ENCODE results near the gene ZW10.
"Not testable (repeated sequence)": the region's sequence is repeated elsewhere in the genome, so short reads cannot be mapped to it uniquely, and the experiment has no call there.

Gene ZW10

GRCh38 chr11:113722934-113723333 is 50.6 kb downstream of the ZW10 start:
- Histone ChIP-seq H3K4me3 (ENCODE audit: insufficient read depth in 1 of 2, low read depth in 1 of 2, low read length in 2 of 2) (no peak overlapping the region), H4K8ac (ENCODE audit: low read length) (no peak overlapping the region), H2BK120ac (ENCODE audit: low read depth, low read length) (no peak overlapping the region), H2AFZ (ENCODE audit: low read depth, low read length) (no peak overlapping the region), H4K91ac (ENCODE audit: low read length) (no peak overlapping the region), H2AK5ac (ENCODE audit: low read length, severe bottlenecking) (no peak overlapping the region), H3K4me1 (ENCODE audit: control insufficient read depth, insufficient read depth, low read depth, low read length) (no peaks in the 10 kb centered on the region), H3K79me1 (replicated peaks; ENCODE audit: low read length, poor library complexity, severe bottlenecking) (no peaks in the 10 kb centered on the region), H3K4me2 (ENCODE audit: low read length, poor library complexity, severe bottlenecking) (no peak overlapping the region), H3K27ac (ENCODE audit: low read length, poor library complexity, severe bottlenecking) (no peak overlapping the region), H2BK12ac (ENCODE audit: low read length in 2 of 2) (no peak overlapping the region), H3K9me3 (ENCODE audit: control insufficient read depth, low read length) (no peaks in the 10 kb centered on the region), H3K4ac (ENCODE audit: low read depth in 1 of 2, low read length in 2 of 2) (no peak overlapping the region), H2BK5ac (ENCODE audit: low read depth, low read length, poor library complexity, severe bottlenecking) (no peak overlapping the region), H3K23ac (ENCODE audit: low read length in 2 of 2) (no peak overlapping the region), H3K18ac (ENCODE audit: low read depth in 1 of 2, low read length in 2 of 2) (no peak overlapping the region), H3K36me3 (ENCODE audit: control insufficient read depth in 1 of 2, insufficient read depth in 2 of 2, low read depth in 1 of 2, low read length in 2 of 2) (peaks cover 0 to 6% of the 10 kb centered on the region in 2 experiments), H3K9ac (ENCODE audit: low read length) (no peak overlapping the region), H3K27me3 (ENCODE audit: control insufficient read depth in 1 of 2, insufficient read depth in 1 of 2, low read length in 2 of 2) (no peaks in the 10 kb centered on the region), H2BK15ac (ENCODE audit: low read depth, poor library complexity, severe bottlenecking) (no peak overlapping the region), H3K14ac (ENCODE audit: low read length in 2 of 2) (no peak overlapping the region)
- 75% methylated on average over 3 of the region's 3 CpGs for WGBS
- no peak for DNase-seq

GRCh38 chr11:113722221-113722620 is 51.3 kb downstream of the ZW10 start:
- no peak overlapping the region for H3K4me2 ChIP-seq (ENCODE audit: low read length, poor library complexity, severe bottlenecking)
- no peak overlapping the region for H3K18ac ChIP-seq (ENCODE audit: low read depth in 1 of 2, low read length in 2 of 2)
- no peak overlapping the region for H4K91ac ChIP-seq (ENCODE audit: low read length)
- H2BK12ac ChIP-seq (ENCODE audit: low read length in 2 of 2) = no peak overlapping the region
- no peak overlapping the region for H2AK5ac ChIP-seq (ENCODE audit: low read length, severe bottlenecking)
- no peaks in the 10 kb centered on the region for H3K79me1 ChIP-seq (replicated peaks; ENCODE audit: low read length, poor library complexity, severe bottlenecking)
- no peak overlapping the region for H3K23ac ChIP-seq (ENCODE audit: low read length in 2 of 2)
- H3K4ac ChIP-seq (ENCODE audit: low read depth in 1 of 2, low read length in 2 of 2) = no peak overlapping the region
- no peak for DNase-seq
- H3K14ac ChIP-seq (ENCODE audit: low read length in 2 of 2) = no peak overlapping the region
- no peak overlapping the region for H2BK5ac ChIP-seq (ENCODE audit: low read depth, low read length, poor library complexity, severe bottlenecking)
- H3K4me3 ChIP-seq (ENCODE audit: insufficient read depth in 1 of 2, low read depth in 1 of 2, low read length in 2 of 2) = no peak overlapping the region
- no peaks in the 10 kb centered on the region for H3K27me3 ChIP-seq (ENCODE audit: control insufficient read depth in 1 of 2, insufficient read depth in 1 of 2, low read length in 2 of 2)
- H2BK120ac ChIP-seq (ENCODE audit: low read depth, low read length) = no peak overlapping the region
- peaks cover 0 to 6% of the 10 kb centered on the region in 2 experiments for H3K36me3 ChIP-seq (ENCODE audit: control insufficient read depth in 1 of 2, insufficient read depth in 2 of 2, low read depth in 1 of 2, low read length in 2 of 2)
- H4K8ac ChIP-seq (ENCODE audit: low read length) = no peak overlapping the region
- 100% methylated on average over 4 of the region's 4 CpGs for WGBS
- H3K27ac ChIP-seq (ENCODE audit: low read length, poor library complexity, severe bottlenecking) = no peak overlapping the region
- no peak overlapping the region for H2BK15ac ChIP-seq (ENCODE audit: low read depth, poor library complexity, severe bottlenecking)
- no peaks in the 10 kb centered on the region for H3K4me1 ChIP-seq (ENCODE audit: control insufficient read depth, insufficient read depth, low read depth, low read length)
- H2AFZ ChIP-seq (ENCODE audit: low read depth, low read length) = no peak overlapping the region
- H3K9ac ChIP-seq (ENCODE audit: low read length) = no peak overlapping the region
- no peaks in the 10 kb centered on the region for H3K9me3 ChIP-seq (ENCODE audit: control insufficient read depth, low read length)

GRCh38 chr11:113721462-113722066 is 51.9 kb downstream of the ZW10 start:
- H3K4me2 ChIP-seq (ENCODE audit: low read length, poor library complexity, severe bottlenecking) = no peak overlapping the region
- no peaks in the 10 kb centered on the region for H3K9me3 ChIP-seq (ENCODE audit: control insufficient read depth, low read length)
- no peak overlapping the region for H3K23ac ChIP-seq (ENCODE audit: low read length in 2 of 2)
- WGBS = 97% methylated on average over 3 of the region's 3 CpGs
- H3K36me3 ChIP-seq (ENCODE audit: control insufficient read depth in 1 of 2, insufficient read depth in 2 of 2, low read depth in 1 of 2, low read length in 2 of 2) = peaks cover 0 to 6% of the 10 kb centered on the region in 2 experiments
- no peak overlapping the region for H3K9ac ChIP-seq (ENCODE audit: low read length)
- no peak overlapping the region for H2BK15ac ChIP-seq (ENCODE audit: low read depth, poor library complexity, severe bottlenecking)
- no peak overlapping the region for H3K14ac ChIP-seq (ENCODE audit: low read length in 2 of 2)
- DNase-seq = no peak
- no peak overlapping the region for H4K91ac ChIP-seq (ENCODE audit: low read length)
- H2BK120ac ChIP-seq (ENCODE audit: low read depth, low read length) = no peak overlapping the region
- H3K27ac ChIP-seq (ENCODE audit: low read length, poor library complexity, severe bottlenecking) = no peak overlapping the region
- H3K4me3 ChIP-seq (ENCODE audit: insufficient read depth in 1 of 2, low read depth in 1 of 2, low read length in 2 of 2) = no peak overlapping the region
- no peak overlapping the region for H2AFZ ChIP-seq (ENCODE audit: low read depth, low read length)
- no peaks in the 10 kb centered on the region for H3K4me1 ChIP-seq (ENCODE audit: control insufficient read depth, insufficient read depth, low read depth, low read length)
- no peak overlapping the region for H2AK5ac ChIP-seq (ENCODE audit: low read length, severe bottlenecking)
- H3K79me1 ChIP-seq (replicated peaks; ENCODE audit: low read length, poor library complexity, severe bottlenecking) = no peaks in the 10 kb centered on the region
- H3K18ac ChIP-seq (ENCODE audit: low read depth in 1 of 2, low read length in 2 of 2) = no peak overlapping the region
- no peak overlapping the region for H2BK5ac ChIP-seq (ENCODE audit: low read depth, low read length, poor library complexity, severe bottlenecking)
- no peak overlapping the region for H3K4ac ChIP-seq (ENCODE audit: low read depth in 1 of 2, low read length in 2 of 2)
- H4K8ac ChIP-seq (ENCODE audit: low read length) = no peak overlapping the region
- no peaks in the 10 kb centered on the region for H3K27me3 ChIP-seq (ENCODE audit: control insufficient read depth in 1 of 2, insufficient read depth in 1 of 2, low read length in 2 of 2)
- no peak overlapping the region for H2BK12ac ChIP-seq (ENCODE audit: low read length in 2 of 2)

- 91% methylated on average over 2 of the region's 3 CpGs for WGBS
- not testable (repeated sequence) for H4K91ac ChIP-seq (ENCODE audit: low read length)
These were observed 53.0 kb downstream of the ZW10 start for GRCh38 chr11:113720478-113720877.

More at GRCh38 chr11:113720478-113720877, 53.0 kb downstream of the ZW10 start:
- not testable (repeated sequence) for H3K79me1 ChIP-seq (replicated peaks; ENCODE audit: low read length, poor library complexity, severe bottlenecking); H2BK15ac ChIP-seq (ENCODE audit: low read depth, poor library complexity, severe bottlenecking); H3K36me3 ChIP-seq (ENCODE audit: control insufficient read depth in 1 of 2, insufficient read depth in 2 of 2, low read depth in 1 of 2, low read length in 2 of 2); H2AFZ ChIP-seq (ENCODE audit: low read depth, low read length); H3K14ac ChIP-seq (ENCODE audit: low read length in 2 of 2); H3K9ac ChIP-seq (ENCODE audit: low read length); DNase-seq; H2AK5ac ChIP-seq (ENCODE audit: low read length, severe bottlenecking); H3K23ac ChIP-seq (ENCODE audit: low read length in 2 of 2); H3K4me3 ChIP-seq (ENCODE audit: insufficient read depth in 1 of 2, low read depth in 1 of 2, low read length in 2 of 2); H3K27ac ChIP-seq (ENCODE audit: low read length, poor library complexity, severe bottlenecking); H3K4me1 ChIP-seq (ENCODE audit: control insufficient read depth, insufficient read depth, low read depth, low read length); H3K4me2 ChIP-seq (ENCODE audit: low read length, poor library complexity, severe bottlenecking); H4K8ac ChIP-seq (ENCODE audit: low read length); H2BK120ac ChIP-seq (ENCODE audit: low read depth, low read length); H2BK12ac ChIP-seq (ENCODE audit: low read length in 2 of 2); H3K27me3 ChIP-seq (ENCODE audit: control insufficient read depth in 1 of 2, insufficient read depth in 1 of 2, low read length in 2 of 2); H3K18ac ChIP-seq (ENCODE audit: low read depth in 1 of 2, low read length in 2 of 2); H3K4ac ChIP-seq (ENCODE audit: low read depth in 1 of 2, low read length in 2 of 2); H2BK5ac ChIP-seq (ENCODE audit: low read depth, low read length, poor library complexity, severe bottlenecking); H3K9me3 ChIP-seq (ENCODE audit: control insufficient read depth, low read length)

All from mesenchymal stem cell (in vitro differentiated cells and primary cell).